Measurements from ENCODE around the gene REPIN1.

REPIN1 gene

GRCh38 chr7:150373049-150373801 lies 4.6 kb downstream of the REPIN1 start:
- H3K27ac Mint-ChIP-seq, result no peak overlapping the region

GRCh38 chr7:150374026-150374425 lies 5.4 kb downstream of the REPIN1 start:
- Mint-ChIP-seq H3K9me3 (no peaks in the 10 kb centered on the region), H3K27ac (no peak overlapping the region), H3K36me3 (ENCODE audit: low read depth) (peaks cover 16% of the 10 kb centered on the region), H3K4me1 (ENCODE audit: low read depth) (peaks cover 37% of the 10 kb centered on the region), H3K4me3 (no peak overlapping the region), H3K27me3 (ENCODE audit: low read depth) (no peaks in the 10 kb centered on the region)

More at GRCh38 chr7:150373049-150373801, 4.6 kb downstream of the REPIN1 start:
- H3K27me3 Mint-ChIP-seq (ENCODE audit: low read depth), result no peaks in the 10 kb centered on the region
- no peaks in the 10 kb centered on the region for H3K9me3 Mint-ChIP-seq
- peaks cover 16% of the 10 kb centered on the region for H3K36me3 Mint-ChIP-seq (ENCODE audit: low read depth)
- no peak overlapping the region for H3K4me3 Mint-ChIP-seq
- H3K4me1 Mint-ChIP-seq (ENCODE audit: low read depth), result peaks cover 37% of the 10 kb centered on the region

- H3K27me3 Mint-ChIP-seq (ENCODE audit: low read depth), result no peaks in the 10 kb centered on the region
- H3K27ac Mint-ChIP-seq, result no peak overlapping the region
- no peak overlapping the region for H3K4me3 Mint-ChIP-seq
- H3K9me3 Mint-ChIP-seq, result no peaks in the 10 kb centered on the region
- peaks cover 16% of the 10 kb centered on the region for H3K36me3 Mint-ChIP-seq (ENCODE audit: low read depth)
- peaks cover 35% of the 10 kb centered on the region for H3K4me1 Mint-ChIP-seq (ENCODE audit: low read depth)
Observed at GRCh38 chr7:150374472-150374871, 5.8 kb downstream of the REPIN1 start.

GRCh38 chr7:150375662-150376521 lies 7.3 kb downstream of the REPIN1 start:
- Mint-ChIP-seq H3K27ac (peak overlapping the region; percentile 16), H3K4me3 (peak overlapping the region; percentile 16), H3K36me3 (ENCODE audit: low read depth) (peaks cover 17% of the 10 kb centered on the region), H3K9me3 (no peaks in the 10 kb centered on the region), H3K27me3 (ENCODE audit: low read depth) (no peaks in the 10 kb centered on the region), H3K4me1 (ENCODE audit: low read depth) (peaks cover 37% of the 10 kb centered on the region)

- Mint-ChIP-seq H3K27ac (peak overlapping the region; percentile 16), H3K4me1 (ENCODE audit: low read depth) (peaks cover 38% of the 10 kb centered on the region), H3K4me3 (peak overlapping the region; percentile 16), H3K9me3 (no peaks in the 10 kb centered on the region), H3K36me3 (ENCODE audit: low read depth) (peaks cover 17% of the 10 kb centered on the region), H3K27me3 (ENCODE audit: low read depth) (no peaks in the 10 kb centered on the region)
Observed at GRCh38 chr7:150376560-150376959, 7.9 kb downstream of the REPIN1 start.

GRCh38 chr7:150377196-150377595 lies 8.6 kb downstream of the REPIN1 start:
- Mint-ChIP-seq H3K4me1 (ENCODE audit: low read depth) (peaks cover 38% of the 10 kb centered on the region), H3K27me3 (ENCODE audit: low read depth) (no peaks in the 10 kb centered on the region), H3K4me3 (peak overlapping the region; percentile 80), H3K36me3 (ENCODE audit: low read depth) (peaks cover 17% of the 10 kb centered on the region), H3K9me3 (no peaks in the 10 kb centered on the region), H3K27ac (no peak overlapping the region)

- peak overlapping the region; percentile 80 for H3K4me3 Mint-ChIP-seq
- peak overlapping the region; percentile 63 for H3K27ac Mint-ChIP-seq
- H3K27me3 Mint-ChIP-seq (ENCODE audit: low read depth), result no peaks in the 10 kb centered on the region
- H3K9me3 Mint-ChIP-seq, result no peaks in the 10 kb centered on the region
- peaks cover 39% of the 10 kb centered on the region for H3K4me1 Mint-ChIP-seq (ENCODE audit: low read depth)
- peaks cover 15% of the 10 kb centered on the region for H3K36me3 Mint-ChIP-seq (ENCODE audit: low read depth)
Observed at GRCh38 chr7:150377635-150378034, 9.0 kb downstream of the REPIN1 start.

- H3K27me3 Mint-ChIP-seq (ENCODE audit: low read depth), result no peaks in the 10 kb centered on the region
- H3K27ac Mint-ChIP-seq, result peak overlapping the region; percentile 59
- H3K4me1 Mint-ChIP-seq (ENCODE audit: low read depth), result peaks cover 40% of the 10 kb centered on the region
- peak overlapping the region; percentile 80 for H3K4me3 Mint-ChIP-seq
- peaks cover 12% of the 10 kb centered on the region for H3K36me3 Mint-ChIP-seq (ENCODE audit: low read depth)
- H3K9me3 Mint-ChIP-seq, result no peaks in the 10 kb centered on the region
Observed at GRCh38 chr7:150378115-150378852, 9.7 kb downstream of the REPIN1 start.

- Mint-ChIP-seq H3K27ac (peak within 1 kb of the TSS; percentile 75), H3K9me3 (no peaks in the 10 kb centered on the region), H3K27me3 (ENCODE audit: low read depth) (no peaks in the 10 kb centered on the region), H3K4me1 (ENCODE audit: low read depth) (peaks cover 37% of the 10 kb centered on the region), H3K4me3 (peak within 1 kb of the TSS; percentile 95), H3K36me3 (ENCODE audit: low read depth) (peaks cover 10% of the 10 kb centered on the region)
Observed at GRCh38 chr7:150378853-150379440, 10.3 kb downstream of the REPIN1 start, which contains the start of gene ZNF775. Gene ZNF775, plus strand, starts transcription at chr7:150379330. Its CDS starts 9,141 bp downstream, at chr7:150388471.

- peaks cover 8% of the 10 kb centered on the region for H3K36me3 Mint-ChIP-seq (ENCODE audit: low read depth)
- H3K9me3 Mint-ChIP-seq, result no peaks in the 10 kb centered on the region
- H3K27ac Mint-ChIP-seq, result peak overlapping the region; percentile 75
- peaks cover 35% of the 10 kb centered on the region for H3K4me1 Mint-ChIP-seq (ENCODE audit: low read depth)
- H3K27me3 Mint-ChIP-seq (ENCODE audit: low read depth), result no peaks in the 10 kb centered on the region
- H3K4me3 Mint-ChIP-seq, result peak overlapping the region; percentile 95
Observed at GRCh38 chr7:150379441-150380379, 11.1 kb downstream of the REPIN1 start.

GRCh38 chr7:150380463-150380862 lies 11.8 kb downstream of the REPIN1 start:
- H3K36me3 Mint-ChIP-seq (ENCODE audit: low read depth), result peaks cover 8% of the 10 kb centered on the region
- peak overlapping the region; percentile 95 for H3K4me3 Mint-ChIP-seq
- no peaks in the 10 kb centered on the region for H3K9me3 Mint-ChIP-seq
- H3K4me1 Mint-ChIP-seq (ENCODE audit: low read depth), result peaks cover 35% of the 10 kb centered on the region
- no peaks in the 10 kb centered on the region for H3K27me3 Mint-ChIP-seq (ENCODE audit: low read depth)
- H3K27ac Mint-ChIP-seq, result no peak overlapping the region

- Mint-ChIP-seq H3K4me3 (no peak overlapping the region), H3K27me3 (ENCODE audit: low read depth) (no peaks in the 10 kb centered on the region), H3K36me3 (ENCODE audit: low read depth) (peaks cover 6% of the 10 kb centered on the region), H3K4me1 (ENCODE audit: low read depth) (peaks cover 30% of the 10 kb centered on the region), H3K27ac (no peak overlapping the region), H3K9me3 (no peaks in the 10 kb centered on the region)
Observed at GRCh38 chr7:150381096-150381495, 12.5 kb downstream of the REPIN1 start.

GRCh38 chr7:150381785-150382122 lies 13.1 kb downstream of the REPIN1 start:
- no peaks in the 10 kb centered on the region for H3K9me3 Mint-ChIP-seq
- peaks cover 25% of the 10 kb centered on the region for H3K4me1 Mint-ChIP-seq (ENCODE audit: low read depth)
- H3K27me3 Mint-ChIP-seq (ENCODE audit: low read depth), result no peaks in the 10 kb centered on the region
- no peak overlapping the region for H3K4me3 Mint-ChIP-seq
- H3K36me3 Mint-ChIP-seq (ENCODE audit: low read depth), result peaks cover 6% of the 10 kb centered on the region
- no peak overlapping the region for H3K27ac Mint-ChIP-seq
